HCT116 (cell line): ENCODE results near the gene FCRL6.

Source experiments
- CTCF ChIP-seq, 3 experiments: fragments of 200-600 bp in 1 of 3; sonication (generic) in 1 of 3; IDR thresholded peaks in 2 of 3; conservative IDR thresholded peaks in 1 of 3; 2 replicates each; pipeline ENCODE4 v1.5.1; 2012 to 2017; ENCODE audit warnings: low read depth in 2 of 3, low read length in 2 of 3, antibody characterized with exemption in 1 of 3, borderline replicate concordance in 1 of 3, control low read depth in 1 of 3, mild to moderate bottlenecking in 1 of 3, mixed read lengths in 1 of 3, mixed run types in 1 of 3, moderate library complexity in 1 of 3; ENCODE audit not compliant: insufficient read depth in 1 of 3
- EZH2phosphoT487 ChIP-seq: fragments of 200-600 bp; IDR thresholded peaks from 2 replicates; pipeline ENCODE4 v1.6.1; 2018; ENCODE audit warnings: antibody characterized with exemption, borderline replicate concordance
- REST ChIP-seq: IDR thresholded peaks from 2 replicates; pipeline ENCODE4 v1.6.1; 2012; ENCODE audit warnings: low read depth
- YY1 ChIP-seq: IDR thresholded peaks from 2 replicates; pipeline ENCODE4 v1.6.1; 2011; ENCODE audit warnings: low read length, low read depth, moderate library complexity, mild to moderate bottlenecking; ENCODE audit not compliant: insufficient replicate concordance; ENCODE audit errors: extremely low read depth

GRCh38 chr1:159791031-159791430 lies 11.1 kb upstream of the FCRL6 start:
- TF ChIP-seq YY1 (no peak), CTCF (IDR thresholded peaks at IDR 0.05 in 2 of 3, conservative IDR thresholded peaks at IDR 0.05 in 1 of 3; ENCODE audit: borderline replicate concordance in 1 of 3, insufficient read depth in 1 of 3, low read depth in 2 of 3, low read length in 2 of 3) (no peak), REST (no peak), EZH2phosphoT487 (no peak)
